HG02970 (cell line): ENCODE measurements around the gene CLSTN2.

Experiments used
- ATAC-seq: cut with Tn5 transposase; IDR thresholded peaks from one replicate; pipeline ENCODE4 v1.9.1; 2021; ENCODE audit warnings: mild to moderate bottlenecking, moderate library complexity, moderate number of reproducible peaks; ENCODE audit not compliant: unreplicated experiment, low FRiP score

Gene CLSTN2

DNA sequence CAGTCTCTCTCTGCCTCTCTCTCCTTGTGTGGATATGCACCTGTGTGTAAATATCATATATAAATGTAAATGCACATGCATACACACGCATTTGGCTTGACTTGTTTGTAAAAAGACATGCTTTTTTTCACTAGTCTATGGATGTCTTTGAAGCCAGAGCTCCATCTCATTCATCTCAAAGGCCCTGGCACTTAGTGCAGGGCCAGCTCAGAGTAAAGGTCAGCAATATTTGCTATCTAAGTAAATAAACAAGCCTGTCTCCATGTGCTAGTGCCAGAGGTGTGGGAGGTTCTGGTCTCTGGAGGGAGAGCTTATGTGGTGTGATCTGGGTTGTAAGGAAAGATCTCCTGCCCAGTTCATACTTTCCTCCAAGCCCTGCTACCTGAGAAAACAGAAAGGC is 5.6 kb downstream of the CLSTN2 start:
- no peak for ATAC-seq

DNA sequence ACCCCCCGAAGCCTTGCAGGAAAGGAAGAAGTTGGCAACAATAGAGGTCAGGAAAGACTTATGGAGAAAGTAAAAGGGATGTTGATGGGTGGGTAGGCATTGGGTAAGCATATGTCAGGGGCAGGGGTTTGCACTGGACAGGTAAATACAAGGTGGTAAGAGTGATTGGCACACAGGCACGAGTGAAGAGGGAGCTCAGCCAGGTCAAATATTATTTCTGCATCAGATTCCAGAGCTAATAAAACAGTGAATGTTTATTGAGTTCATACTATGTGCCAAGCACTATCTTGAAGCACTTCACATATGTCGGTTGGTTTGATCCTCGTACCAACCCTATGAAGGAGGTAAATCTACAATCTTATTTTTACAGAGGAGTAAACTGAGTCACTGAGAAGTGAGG is 6.6 kb downstream of the CLSTN2 start:
- ATAC-seq = no peak

DNA sequence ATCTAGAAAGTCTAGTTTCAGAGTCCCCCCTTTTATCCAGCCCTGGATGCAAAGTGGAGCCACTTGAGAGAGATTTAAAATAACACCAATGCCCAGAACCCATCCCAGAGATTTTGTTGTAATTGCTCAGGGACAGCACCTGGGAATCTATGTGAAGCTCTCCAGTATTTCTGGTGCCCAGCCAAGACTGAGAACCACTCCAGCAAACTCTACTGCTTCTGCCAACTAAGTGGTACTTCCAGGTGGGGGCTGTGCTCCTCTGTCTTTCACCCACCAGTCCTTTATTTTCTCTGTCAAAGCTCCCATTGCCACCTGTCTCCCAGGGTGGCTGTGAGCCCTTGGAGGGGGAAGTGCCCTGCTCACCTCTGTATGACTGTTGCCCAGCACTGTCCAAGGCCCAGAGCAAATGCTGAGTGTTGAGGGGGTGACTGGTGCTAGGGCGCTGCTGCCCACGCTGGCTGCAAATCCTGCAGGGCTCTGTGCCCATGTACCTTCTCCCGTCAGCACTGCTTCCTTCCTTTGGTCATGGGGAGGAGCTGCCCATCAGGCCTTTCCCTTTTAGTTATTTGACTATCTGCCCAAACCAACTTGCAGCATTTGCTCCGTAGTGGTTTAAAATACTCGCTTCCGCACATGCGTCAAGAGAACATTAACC is 9.4 kb downstream of the CLSTN2 start:
- ATAC-seq = no peak

- no peak for ATAC-seq
Measured at GRCh38 chr3:139945386-139945785, 10.4 kb downstream of the CLSTN2 start.

- ATAC-seq = no peak
Measured at GRCh38 chr3:139945942-139946341, 11.0 kb downstream of the CLSTN2 start.

DNA sequence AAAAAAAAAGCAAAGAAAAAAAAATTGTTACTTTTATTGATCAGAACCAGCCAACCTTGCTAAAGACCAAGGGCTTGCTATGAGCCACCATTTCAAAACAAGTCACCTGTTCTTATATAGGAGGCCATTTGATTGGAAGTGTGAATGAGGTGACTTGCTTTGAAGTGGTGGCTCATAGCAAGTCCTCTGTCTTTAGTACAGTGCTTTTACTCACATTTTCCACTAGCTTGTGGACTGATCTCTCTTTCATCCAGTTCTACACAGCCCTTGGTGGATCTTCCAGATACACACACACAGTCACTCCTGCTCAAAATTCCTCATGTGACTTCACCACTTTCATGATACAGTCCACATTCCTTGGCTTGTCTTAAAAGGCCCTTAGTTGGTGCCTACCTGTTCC is 13.5 kb downstream of the CLSTN2 start:
- ATAC-seq = no peak

DNA sequence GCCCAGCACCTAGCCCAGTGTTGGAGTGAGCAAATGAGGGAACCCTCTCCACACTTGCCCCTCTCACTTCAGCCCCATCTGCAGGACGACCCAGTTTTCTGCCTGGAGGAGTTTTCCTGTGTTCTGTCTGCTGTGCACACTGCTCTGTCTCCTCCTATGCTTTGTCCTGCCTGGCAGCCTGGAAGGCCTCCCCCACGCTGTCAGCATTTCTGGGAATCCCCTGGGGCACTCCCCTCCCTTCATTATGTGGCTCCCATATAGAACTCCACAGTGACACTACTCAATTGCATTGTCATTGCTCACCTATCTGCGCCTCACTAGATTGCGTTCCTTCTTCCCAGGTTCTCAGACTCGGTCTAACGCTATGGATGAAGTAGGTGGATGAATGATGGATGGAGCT is 13.9 kb downstream of the CLSTN2 start:
- no peak for ATAC-seq

DNA sequence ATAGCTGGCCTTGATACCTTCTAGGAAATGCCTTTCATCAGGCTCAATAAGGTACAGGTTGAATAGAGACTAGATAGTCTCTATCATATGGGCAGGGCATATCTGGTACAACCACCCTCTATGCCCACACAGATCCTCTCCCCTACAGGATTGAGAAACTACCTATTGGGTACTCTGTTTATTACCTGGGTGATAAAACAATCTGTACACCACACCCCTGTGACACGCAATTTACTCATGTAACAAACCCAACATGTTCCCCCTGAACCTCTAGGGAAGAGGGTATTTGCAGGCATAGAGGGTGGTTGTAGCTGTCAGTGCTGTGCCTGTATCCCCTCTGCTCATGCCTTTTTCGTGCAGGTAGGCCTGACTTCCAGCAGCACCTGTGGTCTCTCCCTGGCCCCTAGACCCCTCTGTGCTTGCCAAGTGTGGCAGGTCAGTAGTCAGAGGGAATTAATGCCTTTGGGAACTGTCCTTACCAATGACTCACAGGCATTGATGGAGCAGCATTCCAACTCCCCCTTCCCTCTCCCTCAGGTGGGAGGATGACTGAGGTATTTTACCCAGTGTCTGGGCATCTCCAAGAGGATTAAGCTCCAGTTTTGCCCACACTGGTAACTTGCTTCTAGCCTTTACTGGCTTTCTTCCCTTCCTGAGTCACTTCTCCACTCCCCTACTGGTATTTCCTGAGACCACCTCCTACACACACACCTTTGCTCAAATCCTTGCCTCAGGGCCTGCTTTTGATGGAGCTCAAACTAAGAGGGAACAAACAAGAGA is 18.3 kb downstream of the CLSTN2 start:
- ATAC-seq = no peak

DNA sequence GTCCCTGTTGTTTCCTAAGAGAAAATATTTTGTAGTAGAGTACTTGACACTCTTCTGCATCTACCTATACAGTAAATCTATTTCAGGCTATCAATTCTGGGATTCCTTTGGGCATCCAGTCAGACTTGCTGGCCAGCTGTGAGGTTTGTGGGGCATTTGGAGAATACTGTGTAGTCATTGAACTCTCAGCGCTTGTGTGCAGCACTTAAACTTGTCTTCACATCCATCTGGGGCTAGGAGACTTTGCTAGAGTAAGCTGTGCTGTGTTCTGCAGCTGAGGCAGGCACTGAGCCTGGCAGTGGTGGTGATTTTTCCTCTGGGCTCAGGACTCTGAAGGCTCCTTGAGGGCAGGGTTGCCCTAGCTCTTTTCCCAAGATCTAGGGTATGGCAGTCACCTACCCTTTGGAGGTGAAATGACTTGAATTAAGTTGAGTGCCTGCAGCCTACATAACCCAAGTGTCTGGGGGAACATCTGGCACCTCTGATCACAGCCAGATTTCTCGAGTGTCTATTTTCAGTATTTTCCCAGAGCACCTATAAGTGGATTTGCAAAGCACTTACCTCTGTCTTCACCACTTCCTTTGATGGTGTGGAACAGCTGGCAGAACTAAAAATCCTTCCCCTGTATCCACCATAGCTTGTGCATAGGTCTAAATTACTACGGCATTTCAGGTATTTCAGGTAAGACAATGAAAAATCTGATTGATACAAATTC is 19.3 kb downstream of the CLSTN2 start:
- no peak for ATAC-seq

DNA sequence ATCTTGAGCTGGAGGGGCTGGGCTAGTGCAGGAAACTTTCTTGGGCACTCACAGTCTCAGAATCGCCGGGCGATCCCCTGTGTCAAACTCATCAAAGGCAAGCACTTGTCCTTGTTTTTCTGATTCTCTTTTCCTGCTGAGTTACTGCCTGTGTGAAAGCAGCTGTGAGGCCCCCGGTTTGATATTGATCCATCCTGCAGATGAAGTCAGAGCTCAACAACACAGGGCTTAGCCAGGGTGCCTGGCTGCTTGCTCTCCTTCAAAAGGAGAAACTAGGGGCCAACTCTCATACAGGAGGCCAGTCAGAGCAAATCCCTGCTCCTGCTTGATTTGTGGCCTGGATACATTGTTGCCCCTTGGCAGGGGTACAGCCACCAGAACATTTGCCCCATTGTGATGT is 22.9 kb downstream of the CLSTN2 start:
- no peak for ATAC-seq

GRCh38 chr3:139969386-139969785 is 34.4 kb downstream of the CLSTN2 start:
- ATAC-seq = no peak

- no peak for ATAC-seq
Measured at GRCh38 chr3:139970526-139970925, 35.5 kb downstream of the CLSTN2 start.

GRCh38 chr3:139974809-139975425 is 39.9 kb downstream of the CLSTN2 start:
- no peak for ATAC-seq

DNA sequence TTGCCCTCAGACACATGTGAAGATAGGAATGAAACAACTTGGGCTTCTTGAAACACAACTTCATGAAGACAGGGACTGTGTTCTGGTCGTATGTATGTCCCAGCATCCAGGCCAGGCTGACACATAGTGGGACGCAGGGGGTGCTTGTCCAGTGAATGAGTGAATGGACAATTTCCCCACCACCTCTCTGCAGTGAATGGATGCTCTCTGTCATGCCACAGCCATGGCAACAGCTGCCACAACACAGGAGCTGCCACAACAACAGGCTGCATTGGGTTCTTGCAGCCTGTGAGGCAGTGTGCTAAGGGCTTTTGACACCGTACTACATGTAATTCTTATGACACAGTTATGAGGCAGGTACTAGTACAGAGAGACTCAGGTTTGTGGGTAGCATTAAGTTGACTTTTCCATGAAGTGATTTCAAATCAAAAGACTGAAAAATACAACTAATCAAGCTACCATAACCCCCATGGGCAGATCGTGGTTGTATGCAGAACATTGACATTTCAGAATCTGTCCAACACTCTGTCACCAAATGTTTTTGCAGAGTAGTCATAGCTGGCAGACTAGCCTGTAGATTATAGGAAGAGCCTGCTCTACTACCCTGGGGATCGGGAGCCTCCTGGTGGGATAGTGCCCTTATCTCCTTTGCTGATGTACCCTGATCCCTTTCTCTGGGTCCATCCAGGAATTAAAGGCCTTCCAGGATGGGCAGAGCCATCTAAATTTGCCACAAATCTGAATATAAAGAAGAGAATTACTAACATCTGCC is 40.8 kb downstream of the CLSTN2 start:
- no peak for ATAC-seq

DNA sequence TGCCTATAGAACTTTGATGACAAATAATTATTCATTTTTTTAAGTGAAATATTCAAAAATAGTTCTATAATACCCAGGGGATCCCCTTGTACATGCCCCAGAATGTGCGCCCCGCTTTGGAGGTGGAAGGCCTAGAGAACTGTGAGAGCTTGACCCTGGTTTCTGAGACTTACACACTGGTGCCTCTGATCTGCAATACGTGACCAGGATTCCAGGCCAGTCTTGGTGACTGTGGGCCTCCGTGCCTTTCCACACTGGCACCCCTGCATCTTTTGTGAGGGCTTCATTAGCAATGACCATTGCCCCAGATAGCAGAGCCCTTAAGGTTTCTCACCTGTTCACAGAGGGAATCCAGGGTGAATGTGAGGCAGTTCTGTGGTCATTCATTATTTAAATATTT is 44.0 kb downstream of the CLSTN2 start:
- ATAC-seq = no peak

GRCh38 chr3:139979991-139980390 is 45.0 kb downstream of the CLSTN2 start:
- no peak for ATAC-seq

- ATAC-seq = no peak
Measured at GRCh38 chr3:139982404-139982803, 47.4 kb downstream of the CLSTN2 start.

- ATAC-seq = no peak
Measured at GRCh38 chr3:139985576-139985975, 50.6 kb downstream of the CLSTN2 start.

DNA sequence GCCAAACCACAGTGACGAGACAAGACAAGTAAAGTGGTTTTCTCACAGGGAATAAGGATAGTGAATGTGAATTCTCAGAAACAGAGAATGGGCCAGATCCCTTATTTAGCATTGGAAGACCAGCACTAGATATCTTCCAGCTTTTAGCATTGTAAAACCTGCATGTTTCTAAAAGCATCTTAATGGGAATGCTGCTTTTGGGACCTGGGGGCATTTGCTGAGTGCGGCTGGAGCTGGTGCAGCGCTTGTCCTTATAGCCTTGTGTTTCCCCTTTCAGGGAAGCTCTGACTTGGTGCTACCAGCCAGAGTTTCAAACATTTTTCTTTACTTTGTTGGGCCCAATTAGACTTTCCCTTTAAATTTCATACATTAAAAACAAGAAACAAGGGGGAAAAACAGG is 52.9 kb downstream of the CLSTN2 start:
- no peak for ATAC-seq

- ATAC-seq = no peak
Measured at GRCh38 chr3:139988472-139989156, 53.6 kb downstream of the CLSTN2 start.
